ENCODE measurements around the gene MB.

MB gene

DNA sequence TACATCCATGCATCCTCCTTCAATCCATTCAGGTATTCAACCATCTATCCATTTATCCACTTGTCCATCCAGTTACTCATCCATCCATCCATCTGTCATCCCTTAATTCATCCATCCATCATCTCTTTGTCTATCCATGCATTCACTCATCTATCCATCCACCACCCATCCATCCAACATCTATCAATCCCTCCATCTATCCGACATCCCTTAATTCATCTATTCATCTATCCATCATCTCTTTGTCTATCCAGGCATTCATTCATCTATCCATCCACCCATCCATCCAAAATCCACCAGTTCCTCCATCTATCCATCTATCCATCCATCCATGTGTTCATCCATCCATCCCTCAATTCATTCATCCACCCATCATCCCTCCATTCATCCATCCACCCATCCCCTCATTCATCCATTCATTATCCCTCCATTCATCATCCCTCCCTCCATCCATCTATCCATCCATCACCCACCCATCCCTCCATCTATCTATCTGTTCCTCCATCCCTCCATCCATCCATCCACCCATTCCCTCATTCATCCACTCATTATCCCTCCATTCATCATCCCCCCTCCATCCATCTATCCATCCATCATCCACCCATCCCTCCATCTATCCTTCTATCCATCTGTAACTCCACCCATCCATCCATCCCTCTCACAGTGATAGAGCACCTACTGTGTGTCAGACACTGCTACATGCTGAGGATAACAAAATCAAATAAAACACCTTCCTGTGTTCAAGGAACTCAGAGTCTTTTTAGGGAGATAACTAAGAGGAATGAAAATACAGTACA is 1.5 kb upstream of the MB start:
- H3K4me3 ChIP-seq, result no peak overlapping the region
- H3K9me3 ChIP-seq (ENCODE audit: low read depth, low read length), result no peaks in the 10 kb centered on the region
- DNase-seq (ENCODE audit: low read depth, low spot score), result no peak
- H3K9ac ChIP-seq (ENCODE audit: insufficient read length), result no peak overlapping the region
- TF ChIP-seq FOXP2 (optimal IDR thresholded peaks at IDR 0.05; ENCODE audit: control extremely low read depth, extremely low read length, insufficient read depth) (no peak), POLR2AphosphoS5 (IDR thresholded peaks at IDR 0.05; ENCODE audit: borderline replicate concordance, low read depth, low read length) (no peak), EZH2 (IDR thresholded peaks at IDR 0.05) (no peak)
- H3K36me3 ChIP-seq (ENCODE audit: insufficient read depth, low read length), result no peaks in the 10 kb centered on the region
- H3K27ac ChIP-seq, result no peak overlapping the region

DNA sequence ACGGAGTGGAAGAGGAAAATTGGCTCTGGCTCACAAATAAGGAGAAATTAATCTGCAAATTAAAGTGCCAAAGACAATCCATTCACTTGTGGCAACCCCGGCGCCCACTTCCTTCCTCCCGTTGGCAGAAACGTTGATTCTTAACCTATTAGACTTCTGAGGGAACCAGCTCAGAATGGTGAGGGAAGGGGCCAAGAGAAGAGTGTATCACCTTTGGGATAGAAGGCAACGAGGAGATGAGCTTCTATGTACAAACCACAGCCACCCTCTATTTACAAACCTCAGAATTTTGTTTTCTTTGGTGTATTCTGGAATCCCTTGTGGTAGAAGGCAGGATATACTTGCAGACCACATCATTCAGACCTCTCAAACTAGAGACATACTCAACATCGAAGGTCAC is 1.1 kb downstream of the MB start:
- Histone ChIP-seq H3K27ac (no peak overlapping the region), H3K9ac (ENCODE audit: insufficient read length) (no peak overlapping the region), H3K9me3 (ENCODE audit: low read depth, low read length) (no peaks in the 10 kb centered on the region), H3K36me3 (ENCODE audit: insufficient read depth, low read length) (no peaks in the 10 kb centered on the region), H3K4me3 (no peak overlapping the region)
- no peak for TF ChIP-seq EZH2 (IDR thresholded peaks at IDR 0.05)
- no peak for TF ChIP-seq POLR2AphosphoS5 (IDR thresholded peaks at IDR 0.05; ENCODE audit: borderline replicate concordance, low read depth, low read length)
- TF ChIP-seq FOXP2 (optimal IDR thresholded peaks at IDR 0.05; ENCODE audit: control extremely low read depth, extremely low read length, insufficient read depth), result no peak
- no peak for DNase-seq (ENCODE audit: low read depth, low spot score)

DNA sequence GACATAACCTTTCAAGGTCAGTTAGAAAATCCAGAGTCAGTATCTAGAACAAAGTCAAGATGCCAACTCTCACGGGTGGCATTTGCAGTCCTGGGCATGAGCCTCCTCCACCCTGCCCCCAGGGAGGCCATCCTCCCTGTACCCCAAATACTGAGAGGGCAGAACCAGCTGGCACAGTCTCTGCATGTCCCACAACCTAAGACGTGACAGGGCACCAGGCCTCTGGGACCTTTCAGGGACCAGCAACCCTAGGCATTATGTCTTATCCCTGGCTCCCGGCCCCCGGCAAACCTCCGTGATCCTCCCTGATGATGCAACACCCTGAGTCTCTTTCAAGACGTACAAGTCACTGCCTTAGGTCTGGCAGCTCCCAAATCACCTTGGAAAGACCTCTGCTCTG is 2.0 kb downstream of the MB start:
- no peak overlapping the region; the same call in 1 of the 2 replicates for H3K27ac ChIP-seq
- H3K4me3 ChIP-seq, result no peak overlapping the region
- no peak overlapping the region for H3K9ac ChIP-seq (ENCODE audit: insufficient read length)
- no peaks in the 10 kb centered on the region for H3K9me3 ChIP-seq (ENCODE audit: low read depth, low read length)
- no peak for TF ChIP-seq POLR2AphosphoS5 (IDR thresholded peaks at IDR 0.05; ENCODE audit: borderline replicate concordance, low read depth, low read length)
- no peak for TF ChIP-seq FOXP2 (optimal IDR thresholded peaks at IDR 0.05; ENCODE audit: control extremely low read depth, extremely low read length, insufficient read depth)
- no peak for TF ChIP-seq EZH2 (IDR thresholded peaks at IDR 0.05)
- no peak for DNase-seq (ENCODE audit: low read depth, low spot score)
- H3K36me3 ChIP-seq (ENCODE audit: insufficient read depth, low read length), result no peaks in the 10 kb centered on the region

DNA sequence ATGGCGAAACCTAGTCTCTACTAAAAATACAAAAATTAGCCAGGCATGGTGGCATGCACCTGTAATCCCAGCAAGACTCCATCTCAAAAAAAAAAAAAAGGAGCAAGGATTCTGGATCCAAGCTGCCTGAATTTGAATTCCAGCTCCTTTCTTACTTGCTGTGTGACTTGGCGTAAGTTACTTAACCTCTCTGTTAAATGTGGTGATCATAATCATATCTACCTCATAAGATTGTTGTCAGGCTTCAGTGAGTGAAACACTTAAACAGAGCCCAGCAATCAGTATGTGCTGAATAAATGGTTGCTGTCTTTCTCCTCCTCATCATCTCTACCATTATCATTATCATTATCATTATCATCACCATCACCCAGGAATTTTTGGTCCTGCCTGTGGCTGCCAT is 2.7 kb downstream of the MB start:
- TF ChIP-seq FOXP2 (optimal IDR thresholded peaks at IDR 0.05; ENCODE audit: control extremely low read depth, extremely low read length, insufficient read depth) (no peak), EZH2 (IDR thresholded peaks at IDR 0.05) (no peak), POLR2AphosphoS5 (IDR thresholded peaks at IDR 0.05; ENCODE audit: borderline replicate concordance, low read depth, low read length) (no peak)
- no peak for DNase-seq (ENCODE audit: low read depth, low spot score)
- H3K4me3 ChIP-seq, result no peak overlapping the region
- H3K27ac ChIP-seq, result no peak overlapping the region
- no peaks in the 10 kb centered on the region for H3K36me3 ChIP-seq (ENCODE audit: insufficient read depth, low read length)
- no peak overlapping the region for H3K9ac ChIP-seq (ENCODE audit: insufficient read length)
- no peaks in the 10 kb centered on the region for H3K9me3 ChIP-seq (ENCODE audit: low read depth, low read length)

DNA sequence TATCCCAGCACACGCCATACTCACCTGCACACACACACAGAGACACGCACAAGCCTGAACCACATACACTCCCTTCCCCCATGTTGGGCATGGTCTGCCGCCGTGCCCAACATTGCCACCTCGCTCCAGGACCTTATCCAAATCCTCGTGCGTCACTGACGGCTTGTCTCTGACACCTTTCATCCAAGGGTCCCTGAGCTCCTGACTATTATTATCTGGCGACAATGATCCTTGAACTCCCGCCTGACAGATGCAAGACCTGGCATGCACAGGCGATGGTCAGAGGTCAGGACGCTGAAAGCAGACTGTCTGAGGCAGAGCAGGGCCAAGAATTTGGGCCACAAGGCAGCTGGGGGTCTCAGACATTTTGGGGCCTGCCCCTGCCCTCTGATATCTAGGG is 4.2 kb downstream of the MB start:
- DNase-seq (ENCODE audit: low read depth, low spot score), result no peak
- Histone ChIP-seq H3K27ac (no peak overlapping the region), H3K9ac (ENCODE audit: insufficient read length) (no peak overlapping the region), H3K9me3 (ENCODE audit: low read depth, low read length) (no peaks in the 10 kb centered on the region), H3K4me3 (no peak overlapping the region), H3K36me3 (ENCODE audit: insufficient read depth, low read length) (no peaks in the 10 kb centered on the region)
- TF ChIP-seq FOXP2 (optimal IDR thresholded peaks at IDR 0.05; ENCODE audit: control extremely low read depth, extremely low read length, insufficient read depth), result no peak
- no peak for TF ChIP-seq POLR2AphosphoS5 (IDR thresholded peaks at IDR 0.05; ENCODE audit: borderline replicate concordance, low read depth, low read length)
- no peak for TF ChIP-seq EZH2 (IDR thresholded peaks at IDR 0.05)

DNA sequence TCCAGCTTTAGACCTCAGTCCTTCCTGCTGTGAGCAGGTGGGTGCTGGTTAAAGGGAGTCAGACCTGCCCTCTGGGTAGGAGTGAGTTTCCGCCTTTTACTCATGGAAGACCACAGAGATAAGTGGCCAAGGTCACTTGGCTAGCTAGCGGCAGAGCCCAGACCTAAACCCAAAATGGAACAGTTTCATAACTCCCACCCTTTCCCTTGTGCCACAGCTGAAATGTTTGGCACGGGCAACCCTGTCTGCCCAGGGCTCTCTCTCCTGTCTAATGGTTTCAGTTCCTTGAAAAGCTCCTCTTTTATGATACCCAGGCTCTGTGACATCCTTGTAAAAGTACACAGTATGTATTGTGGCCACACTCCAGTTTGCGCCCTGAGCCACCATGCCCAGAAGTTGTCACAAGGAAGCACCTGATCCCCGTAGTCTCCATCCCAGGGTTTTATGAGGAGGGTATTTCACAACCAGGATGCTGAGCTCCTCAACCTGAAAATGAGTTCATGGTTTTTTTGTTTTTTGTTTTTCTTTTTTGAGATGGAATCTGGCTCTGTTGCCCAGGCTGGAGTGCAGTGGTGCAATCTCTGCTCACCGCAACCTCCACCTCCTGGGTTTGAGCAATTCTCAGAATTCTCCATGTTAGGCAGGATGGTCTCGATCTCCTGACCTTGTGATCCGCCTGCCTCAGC is 5.1 kb downstream of the MB start:
- DNase-seq (ENCODE audit: low read depth, low spot score), result no peak
- Histone ChIP-seq H3K36me3 (ENCODE audit: insufficient read depth, low read length) (no peaks in the 10 kb centered on the region), H3K9ac (ENCODE audit: insufficient read length) (no peak overlapping the region), H3K27ac (no peak overlapping the region), H3K9me3 (ENCODE audit: low read depth, low read length) (no peaks in the 10 kb centered on the region), H3K4me3 (no peak overlapping the region)
- no peak for TF ChIP-seq POLR2AphosphoS5 (IDR thresholded peaks at IDR 0.05; ENCODE audit: borderline replicate concordance, low read depth, low read length)
- no peak for TF ChIP-seq FOXP2 (optimal IDR thresholded peaks at IDR 0.05; ENCODE audit: control extremely low read depth, extremely low read length, insufficient read depth)
- TF ChIP-seq EZH2 (IDR thresholded peaks at IDR 0.05), result no peak

DNA sequence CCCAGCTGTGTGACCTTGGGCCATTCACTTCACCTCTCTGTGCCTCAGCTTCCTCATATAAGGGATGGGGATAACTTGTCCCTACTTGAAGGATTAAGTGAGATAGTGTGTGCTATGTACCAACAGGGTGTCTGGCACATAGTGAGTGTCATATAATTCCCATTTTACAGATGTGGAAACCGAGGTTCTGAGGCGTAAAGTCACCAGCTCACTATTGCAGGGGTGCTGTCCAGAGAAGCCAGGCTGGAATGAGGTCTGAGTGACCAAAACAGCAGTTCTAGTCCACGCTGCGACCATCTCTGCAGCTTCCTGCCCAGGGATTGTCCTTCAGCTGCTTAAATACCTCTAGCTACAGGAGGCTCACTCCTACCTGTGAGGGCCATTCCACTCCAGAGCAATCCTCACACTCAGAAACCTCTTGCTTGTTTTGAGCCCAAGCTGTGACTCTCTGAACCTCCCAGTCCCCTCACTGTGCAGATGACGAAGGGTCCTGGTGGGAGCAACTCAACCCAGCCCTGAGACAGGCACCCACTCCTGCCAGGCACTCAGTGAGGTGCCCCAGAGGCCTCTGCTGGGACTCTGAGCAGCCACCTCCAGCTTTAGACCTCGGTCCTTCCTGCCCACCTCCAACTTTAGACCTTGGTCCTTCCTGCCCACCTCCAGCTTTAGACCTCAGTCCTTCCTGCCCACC is 5.8 kb downstream of the MB start:
- Histone ChIP-seq H3K4me3 (no peak overlapping the region), H3K36me3 (ENCODE audit: insufficient read depth, low read length) (no peaks in the 10 kb centered on the region), H3K27ac (no peak overlapping the region), H3K9me3 (ENCODE audit: low read depth, low read length) (no peaks in the 10 kb centered on the region), H3K9ac (ENCODE audit: insufficient read length) (no peak overlapping the region)
- no peak for DNase-seq (ENCODE audit: low read depth, low spot score)
- TF ChIP-seq POLR2AphosphoS5 (IDR thresholded peaks at IDR 0.05; ENCODE audit: borderline replicate concordance, low read depth, low read length), result no peak
- no peak for TF ChIP-seq FOXP2 (optimal IDR thresholded peaks at IDR 0.05; ENCODE audit: control extremely low read depth, extremely low read length, insufficient read depth)

DNA sequence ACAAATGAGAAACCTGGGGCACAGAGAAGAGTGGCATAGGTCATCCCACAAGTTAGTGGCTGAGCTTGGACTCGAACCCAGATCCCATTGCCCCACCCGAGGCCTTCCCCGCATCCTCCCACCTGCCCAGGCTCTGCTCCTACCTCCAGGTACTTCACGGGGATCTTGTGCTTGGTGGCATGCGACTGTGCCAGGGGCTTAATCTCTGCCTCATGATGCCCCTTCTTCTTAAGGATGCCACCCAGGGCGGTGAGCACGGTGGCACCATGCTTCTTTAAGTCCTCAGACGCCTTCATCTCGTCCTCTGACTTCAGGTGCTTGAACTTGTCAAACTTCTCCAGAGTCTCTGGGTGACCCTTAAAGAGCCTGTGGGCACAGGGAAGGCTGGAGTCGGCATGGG is 6.4 kb downstream of the MB start:
- DNase-seq (ENCODE audit: low read depth, low spot score), result no peak
- Histone ChIP-seq H3K27ac (no peak overlapping the region), H3K4me3 (no peak overlapping the region)

More for the DNA sequence above, 6.4 kb downstream of the MB start:
- TF ChIP-seq FOXP2 (optimal IDR thresholded peaks at IDR 0.05; ENCODE audit: control extremely low read depth, extremely low read length, insufficient read depth), result no peak
- TF ChIP-seq POLR2AphosphoS5 (IDR thresholded peaks at IDR 0.05; ENCODE audit: borderline replicate concordance, low read depth, low read length), result no peak
- no peak for TF ChIP-seq EZH2 (IDR thresholded peaks at IDR 0.05)
- Histone ChIP-seq H3K9me3 (ENCODE audit: low read depth, low read length) (no peaks in the 10 kb centered on the region), H3K36me3 (ENCODE audit: insufficient read depth, low read length) (no peaks in the 10 kb centered on the region), H3K9ac (ENCODE audit: insufficient read length) (no peak overlapping the region)

Data from SK-N-MC (cell line).